Measurements from ENCODE around the gene ZCCHC7. TPM values are rescaled to one million over a fixed set of nuclear protein-coding genes. Genes with fewer than 3 reads are reported as not detected.

The ZCCHC7 gene
- 11.1 to 14.9 TPM (median 13.9 TPM) in 5 replicates for total RNA-seq (2022; extraction: Qiagen RNA extraction; ENCODE audit: low read depth)

DNA sequence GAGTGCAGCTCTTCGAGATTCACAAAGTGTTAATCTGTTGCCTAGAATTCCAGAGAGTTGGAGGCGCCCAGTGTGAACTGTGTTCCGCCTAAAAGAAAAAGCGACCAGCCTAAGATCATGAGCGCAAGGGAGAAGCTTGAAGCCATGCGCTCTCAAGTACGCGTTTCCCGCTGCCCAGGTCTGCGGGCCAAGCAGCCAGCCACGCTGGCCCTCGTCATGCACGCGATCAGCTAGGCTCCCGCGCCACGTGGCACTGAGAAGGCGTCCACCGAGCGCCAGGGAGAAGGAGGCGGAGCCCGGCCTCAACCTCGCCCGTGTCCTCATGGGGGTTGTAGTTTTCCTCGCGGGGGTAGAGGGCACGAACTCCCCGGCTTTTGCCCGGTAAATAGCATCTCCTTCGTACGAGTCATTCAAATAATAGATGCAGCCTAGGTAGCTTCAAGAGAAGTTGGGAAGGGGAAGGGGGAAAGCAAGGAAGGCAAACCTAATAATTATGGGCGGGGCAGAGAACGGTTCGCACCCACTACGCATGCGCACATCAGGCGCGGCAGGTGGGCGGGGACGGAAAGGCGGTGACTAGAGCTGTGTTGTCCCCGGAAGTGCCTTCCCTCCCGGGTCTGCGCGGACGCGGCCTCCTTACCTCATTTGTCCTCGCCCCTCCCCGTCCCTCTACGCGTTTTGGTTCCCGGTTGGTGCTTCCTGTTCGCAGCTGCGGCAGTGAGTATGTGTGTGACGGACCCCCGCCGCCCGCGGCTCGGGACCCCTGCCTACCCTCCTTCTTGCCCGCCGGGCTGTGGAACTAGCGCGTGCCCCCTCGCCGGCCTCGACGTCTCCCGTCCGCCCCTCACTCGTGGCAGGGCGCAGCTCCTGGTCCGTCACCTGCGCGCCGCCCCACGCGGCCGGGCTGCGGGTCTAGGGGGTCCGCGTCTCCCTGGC, at the start of gene ZCCHC7:
TSS of gene ZCCHC7 (plus strand) at position 668 of the 936 bp plus-strand sequence.

Other genes starting within 250 kb of the ZCCHC7 start
- 0.02 TPM in 1 of 5 replicates, not detected in the others for gene PAX5, start 86.3 kb upstream of the ZCCHC7 start, total RNA-seq (2022; extraction: Qiagen RNA extraction; ENCODE audit: low read depth)